Medulla oblongata (tissue), 1 donor: Measurements from ENCODE around the gene MGMT.

Experiments
- DNase-seq: peaks from one replicate; pipeline ENCODE4 v3.0.0-alpha.2; 2015; ENCODE audit errors: extremely low spot score

MGMT gene

GRCh38 chr10:129730272-129730992 is 263.4 kb downstream of the MGMT start:
- no peak for DNase-seq

- no peak for DNase-seq
These were observed 263.9 kb downstream of the MGMT start for GRCh38 chr10:129730993-129731325.

- DNase-seq, result no peak
These were observed 273.7 kb downstream of the MGMT start for GRCh38 chr10:129740532-129741279.

GRCh38 chr10:129741280-129741977 is 274.4 kb downstream of the MGMT start:
- DNase-seq, result no peak

- no peak for DNase-seq
These were observed 275.1 kb downstream of the MGMT start for GRCh38 chr10:129741978-129742741.

- no peak for DNase-seq
These were observed 275.9 kb downstream of the MGMT start for GRCh38 chr10:129742742-129743550.

- DNase-seq, result no peak
These were observed 276.7 kb downstream of the MGMT start for GRCh38 chr10:129743738-129744133.

- DNase-seq, result no peak
These were observed 277.4 kb downstream of the MGMT start for GRCh38 chr10:129744134-129745111.

GRCh38 chr10:129745186-129745750 is 278.2 kb downstream of the MGMT start:
- no peak for DNase-seq

- DNase-seq, result no peak
These were observed 287.4 kb downstream of the MGMT start for GRCh38 chr10:129754211-129755050.

- no peak for DNase-seq
These were observed 288.1 kb downstream of the MGMT start for GRCh38 chr10:129755158-129755591.

- DNase-seq, result no peak
These were observed 288.6 kb downstream of the MGMT start for GRCh38 chr10:129755621-129756020.

- DNase-seq, result peak; percentile 8
These were observed 290.2 kb downstream of the MGMT start for GRCh38 chr10:129756912-129757901.

- DNase-seq, result peak; percentile 8
These were observed 291.4 kb downstream of the MGMT start for GRCh38 chr10:129758207-129759021.

- DNase-seq, result no peak
These were observed 292.4 kb downstream of the MGMT start for GRCh38 chr10:129759214-129760002.

- DNase-seq, result no peak
These were observed 292.9 kb downstream of the MGMT start for GRCh38 chr10:129760003-129760315.
